Stimulated activated CD4-positive, alpha-beta T cell treated with anti-CD3 and anti-CD28 coated beads, Interleukin-12 subunit alpha, Interleukin-12 subunit beta, amount 100 ng/mL, for 4 hours (primary cell): ENCODE data around the gene AP5Z1.

ENCODE experiments used
- DNase-seq: peaks from one replicate; pipeline ENCODE4 v3.0.0-alpha.2; 2020

Gene AP5Z1

GRCh38 chr7:4745971-4746919, 29.2 kb upstream of the AP5Z1 start:
- no peak for DNase-seq

GRCh38 chr7:4747013-4747412, 28.4 kb upstream of the AP5Z1 start:
- DNase-seq = no peak

DNA sequence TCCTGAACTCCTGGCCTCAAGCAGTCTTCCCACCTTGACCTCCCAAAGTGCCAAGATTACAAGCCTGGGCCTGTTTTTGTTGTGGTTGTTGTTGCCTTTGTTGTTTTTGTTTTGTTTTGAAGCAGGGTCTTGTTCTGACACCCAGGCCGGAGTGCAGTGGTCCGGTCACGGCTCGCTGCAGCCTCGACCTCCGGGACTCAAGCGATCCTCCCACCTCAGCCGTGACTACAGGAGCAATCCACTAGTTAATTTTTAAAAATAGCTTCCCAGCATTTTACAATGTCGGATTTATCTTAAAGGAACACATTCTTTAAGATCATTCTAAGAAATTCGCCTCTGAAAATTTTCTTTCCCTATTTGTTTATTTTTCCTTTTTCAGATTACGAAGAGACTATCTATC, 27.7 kb upstream of the AP5Z1 start:
- DNase-seq = no peak

DNA sequence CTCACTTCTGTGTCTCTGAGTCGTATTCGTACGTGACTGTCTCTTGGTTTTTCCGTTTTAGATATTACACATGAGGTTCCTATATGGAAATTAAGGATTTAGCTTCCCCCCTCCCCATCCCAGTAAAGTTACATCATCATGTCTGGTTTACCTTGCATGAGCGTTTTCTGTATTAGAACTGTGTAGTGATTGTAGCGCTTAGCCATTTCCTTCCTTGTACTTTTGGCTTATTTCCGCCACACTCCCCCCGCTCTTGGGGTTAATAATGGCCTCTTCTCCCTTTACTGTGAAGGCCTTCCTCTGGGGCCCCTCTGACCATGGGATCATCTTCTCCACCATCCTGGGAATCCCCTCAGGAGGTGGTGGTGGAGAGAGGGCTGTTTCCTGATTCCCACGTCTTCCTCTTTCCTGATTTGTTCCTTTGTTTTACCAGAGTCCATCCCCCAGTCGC, 27.2 kb upstream of the AP5Z1 start:
- no peak for DNase-seq

DNA sequence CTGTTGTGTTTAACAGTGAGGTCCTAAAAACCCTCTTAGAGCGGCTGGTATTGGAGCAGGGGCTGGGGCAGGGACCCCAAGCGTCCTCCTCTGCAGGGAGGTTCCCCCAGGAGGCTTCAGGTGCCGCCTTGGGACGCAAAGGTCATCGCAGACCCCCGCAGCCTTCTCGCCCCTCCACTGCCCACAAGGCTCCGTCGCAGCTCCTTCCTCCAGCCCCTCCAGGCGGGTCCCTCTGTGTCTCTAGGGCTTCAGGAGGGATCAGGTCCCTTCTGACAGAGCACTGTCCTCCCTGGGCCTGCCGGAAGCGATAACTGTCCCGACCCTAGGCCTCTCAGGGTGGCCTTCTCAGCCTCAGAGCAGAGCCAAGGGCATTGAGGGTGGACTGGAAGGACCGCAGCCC, 26.1 kb upstream of the AP5Z1 start:
- no peak for DNase-seq

DNA sequence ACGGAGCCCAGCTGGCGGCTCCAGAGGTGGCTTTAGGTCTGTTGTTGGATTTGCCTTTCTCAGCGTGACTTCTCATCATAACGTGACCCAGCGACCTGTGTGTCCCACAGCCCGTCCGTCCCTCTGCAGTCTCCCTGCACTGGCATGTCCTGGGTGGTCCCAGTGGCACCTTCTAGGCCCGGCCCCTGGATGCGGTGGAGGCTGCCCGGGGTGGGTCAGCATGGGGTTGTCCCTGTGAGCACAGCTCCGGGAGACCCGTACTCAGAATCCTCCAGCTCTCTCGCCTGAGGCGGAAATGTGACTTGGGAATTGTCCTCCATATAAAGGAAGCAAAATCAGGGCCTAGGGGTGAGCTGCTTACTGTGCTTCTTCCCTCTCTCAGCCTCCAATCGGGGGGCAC, 25.6 kb upstream of the AP5Z1 start:
- no peak for DNase-seq

DNA sequence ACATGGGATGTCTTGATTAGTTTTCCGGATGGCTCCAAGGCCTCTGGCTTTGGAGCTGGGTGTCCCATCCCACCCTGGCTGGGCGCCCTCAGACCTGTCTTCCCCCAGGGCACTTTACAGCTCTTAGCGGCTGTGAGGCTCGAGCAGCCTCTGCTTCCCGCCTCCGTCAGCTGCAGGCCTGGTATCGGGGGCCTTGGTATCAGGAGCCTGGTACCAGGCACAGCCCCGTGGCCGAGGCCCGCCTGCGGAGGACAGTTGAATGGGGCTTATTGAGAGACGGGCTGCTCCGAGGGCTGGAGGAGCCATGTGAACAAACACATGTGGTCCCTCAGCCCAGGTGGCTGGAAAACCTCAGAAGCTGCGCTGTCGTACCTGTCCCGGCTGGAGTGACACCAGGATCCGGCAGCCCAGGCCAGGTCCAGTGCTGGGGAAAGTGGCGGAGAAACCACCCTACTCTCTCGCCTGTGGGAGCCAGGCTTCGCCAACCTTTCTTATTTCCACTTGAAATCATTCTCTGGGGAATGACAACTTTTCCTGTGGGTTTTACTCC, 23.9 kb upstream of the AP5Z1 start:
- no peak for DNase-seq

DNA sequence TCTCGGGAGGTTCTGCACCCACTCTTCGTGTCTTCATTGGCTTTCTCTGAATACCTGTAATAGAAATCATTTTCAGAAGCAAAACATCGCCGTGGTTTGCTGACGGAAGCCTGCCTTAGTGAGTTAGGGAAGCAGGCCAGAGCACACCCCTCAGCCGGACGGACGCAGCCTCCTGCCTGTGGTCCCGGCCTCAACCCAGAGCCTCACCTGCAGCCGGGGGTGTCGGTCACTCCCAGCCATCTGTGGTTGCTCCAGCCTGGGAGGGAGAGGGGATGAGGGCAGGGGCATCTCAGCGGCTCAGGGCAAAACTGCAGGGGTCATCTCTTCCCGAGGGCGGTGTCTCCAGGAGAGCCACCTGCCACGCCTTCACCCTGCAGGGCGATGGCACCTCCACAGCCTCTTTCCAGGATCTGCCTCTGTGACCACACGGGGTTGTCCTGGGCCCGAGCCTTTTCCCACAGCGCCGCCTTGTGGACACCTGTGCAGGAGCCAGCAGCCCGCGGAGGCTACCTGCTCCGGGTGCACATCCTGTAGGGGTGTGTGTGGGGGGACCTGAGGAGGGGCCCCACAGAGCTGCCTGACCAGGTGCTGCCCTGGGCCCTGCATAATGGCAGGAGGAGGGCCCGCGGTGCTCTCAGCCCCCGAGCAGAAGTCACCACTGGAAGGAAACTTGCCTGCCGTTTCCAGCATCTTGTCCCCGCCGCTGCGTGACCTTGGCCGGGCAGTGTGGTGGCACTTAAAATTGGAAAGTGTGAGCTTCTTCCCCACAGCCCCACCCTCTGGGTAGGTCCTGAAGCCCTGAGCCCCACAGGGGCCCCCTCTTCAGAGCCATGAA, 21.6 kb upstream of the AP5Z1 start:
- DNase-seq = peak; percentile 86

GRCh38 chr7:4754433-4755010, 20.9 kb upstream of the AP5Z1 start:
- no peak for DNase-seq

DNA sequence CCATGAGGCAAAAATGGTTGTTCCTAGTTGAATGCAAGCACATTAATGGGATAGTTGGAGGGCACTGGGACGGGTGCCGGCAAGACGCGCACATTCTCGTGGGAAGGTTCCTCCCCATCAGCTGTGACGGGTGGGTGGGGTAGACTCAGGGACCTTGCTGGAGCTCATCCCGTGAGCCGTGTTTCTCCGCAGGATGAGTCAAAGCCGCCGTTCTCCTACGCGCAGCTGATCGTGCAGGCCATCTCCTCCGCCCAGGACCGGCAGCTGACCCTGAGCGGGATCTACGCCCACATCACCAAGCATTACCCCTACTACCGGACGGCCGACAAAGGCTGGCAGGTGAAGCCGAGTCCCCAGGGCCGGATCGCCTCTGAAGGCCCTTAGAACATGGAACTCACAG, 20.4 kb upstream of the AP5Z1 start:
- no peak for DNase-seq

DNA sequence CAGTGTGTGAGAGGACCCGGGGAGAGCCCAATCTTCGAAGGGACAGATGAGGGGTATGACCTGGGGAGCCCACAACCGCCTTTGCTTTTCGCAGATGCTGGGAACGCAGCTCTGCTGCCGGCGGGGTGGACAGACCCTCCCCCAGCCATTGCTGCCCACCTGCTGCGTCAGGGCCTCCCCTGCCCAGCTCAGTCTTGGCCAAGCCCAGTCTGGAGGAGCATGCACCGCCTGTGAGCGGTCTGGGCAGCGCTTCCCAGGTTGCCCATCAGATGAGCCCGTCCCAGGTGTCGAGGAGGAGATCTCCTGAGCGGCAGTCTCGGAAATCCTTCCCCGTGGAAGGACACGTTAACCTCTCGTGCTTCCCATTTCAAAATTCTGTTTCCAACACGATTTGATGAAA, 17.3 kb upstream of the AP5Z1 start:
- DNase-seq = no peak

- DNase-seq = no peak
Measured at GRCh38 chr7:4758791-4759190, 16.6 kb upstream of the AP5Z1 start.

- DNase-seq = no peak
Measured at GRCh38 chr7:4759211-4759610, 16.2 kb upstream of the AP5Z1 start.

GRCh38 chr7:4760952-4761351, 14.5 kb upstream of the AP5Z1 start:
- DNase-seq = no peak

- no peak for DNase-seq
Measured at GRCh38 chr7:4762121-4763055, 13.0 kb upstream of the AP5Z1 start.

DNA sequence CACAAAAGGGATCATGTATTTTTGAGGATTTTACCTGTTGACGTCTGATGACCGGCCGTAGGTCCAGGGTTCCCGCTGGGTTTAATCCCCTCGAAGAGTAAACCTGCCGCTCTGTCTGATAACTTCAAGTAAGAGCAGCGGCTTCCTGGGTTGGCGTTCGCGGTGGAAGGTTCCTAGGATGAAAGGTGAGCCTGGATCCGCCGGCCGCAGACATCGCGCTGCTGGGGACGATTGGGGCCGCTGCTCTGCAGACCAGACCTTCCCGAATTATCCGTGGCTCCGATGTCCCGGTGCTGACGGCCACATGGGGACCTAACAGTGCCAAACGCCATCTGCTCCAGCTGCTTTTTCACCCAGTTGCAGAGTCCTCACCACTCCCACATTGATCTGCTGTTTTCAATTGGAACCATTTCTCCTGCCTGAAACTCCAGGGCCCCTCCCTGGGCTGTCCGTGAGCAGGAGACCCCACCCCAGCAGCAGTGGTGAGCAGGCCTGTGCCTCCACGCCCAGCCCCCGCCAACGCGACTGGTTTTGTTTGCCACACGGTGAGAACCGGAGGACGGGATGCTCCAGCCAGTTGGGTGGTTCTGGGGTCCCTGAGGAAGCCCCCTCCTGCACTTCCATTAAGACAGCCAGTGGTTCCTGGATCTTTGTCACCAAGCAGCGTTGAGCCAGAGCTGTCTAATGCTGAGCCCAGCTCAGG, 12.2 kb upstream of the AP5Z1 start:
- DNase-seq = no peak

GRCh38 chr7:4763794-4764185, 11.6 kb upstream of the AP5Z1 start:
- DNase-seq = no peak

DNA sequence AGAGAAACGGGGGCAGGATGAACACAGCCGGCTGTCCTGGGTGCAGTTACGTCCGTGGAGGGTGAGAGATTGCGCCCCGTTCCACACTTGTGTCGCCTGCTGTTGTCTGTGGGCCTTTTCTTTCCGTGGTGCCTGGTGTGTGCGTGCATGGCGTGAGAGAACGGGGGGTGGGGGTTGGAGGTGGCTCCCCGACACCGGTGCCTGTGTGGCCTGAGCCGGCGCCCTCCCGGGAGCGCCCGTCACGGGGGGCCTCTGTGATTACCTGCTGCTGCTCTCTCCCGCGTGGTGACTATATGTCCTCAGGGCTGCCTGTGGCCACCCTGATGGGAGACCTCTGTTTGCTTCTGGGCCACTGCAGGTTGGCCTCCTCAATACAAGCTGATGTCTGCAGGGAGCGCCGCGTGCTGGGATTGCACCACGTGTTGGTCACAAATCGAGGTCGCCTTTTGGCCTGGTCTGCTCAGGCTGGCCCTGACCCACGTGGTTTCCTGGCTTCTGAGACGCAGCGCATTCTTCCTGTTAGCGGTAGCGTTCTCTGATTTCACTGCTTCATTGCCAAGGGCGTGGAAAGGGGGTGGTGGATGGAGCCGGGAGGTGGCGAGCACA, 10.9 kb upstream of the AP5Z1 start:
- DNase-seq = no peak

DNA sequence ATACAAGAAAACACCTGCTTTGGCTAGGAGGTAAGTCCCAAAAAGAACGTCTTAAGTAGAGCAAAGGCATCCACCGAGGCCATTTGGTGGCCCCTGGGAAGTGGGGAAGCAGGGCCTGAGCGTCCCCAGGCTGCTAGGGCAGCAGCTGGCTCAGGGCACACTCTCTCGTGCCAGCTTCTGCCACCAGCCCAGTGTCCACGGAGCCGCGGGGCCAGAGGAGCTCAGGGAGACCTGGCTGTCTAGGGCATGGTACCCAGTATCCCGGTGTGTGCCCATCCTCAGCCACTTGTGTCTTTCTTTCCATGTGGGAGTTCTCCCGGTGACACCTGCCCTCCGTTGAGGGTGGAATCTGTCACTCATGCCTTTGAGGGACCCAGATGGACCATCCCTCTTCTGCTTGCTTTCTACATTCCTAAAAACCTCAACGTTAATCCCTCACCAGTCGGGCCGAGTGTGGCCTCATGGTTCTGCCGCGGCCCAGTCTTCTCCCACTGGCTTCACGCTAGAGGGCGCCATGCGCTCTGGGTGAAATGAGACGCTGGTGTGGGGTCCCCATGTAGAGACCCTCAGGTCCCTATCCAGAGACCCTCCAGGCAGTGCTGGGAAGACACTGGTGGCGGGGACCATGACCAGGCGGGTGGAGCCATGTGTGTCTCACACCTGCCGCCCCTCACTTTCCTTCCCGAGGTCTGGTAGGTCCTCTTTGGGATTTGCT, 9.5 kb upstream of the AP5Z1 start:
- no peak for DNase-seq
